Esophagus squamous epithelium (tissue), 5 donors: ENCODE data around the gene BAZ2B. TPM values are rescaled to one million over a fixed set of nuclear protein-coding genes. Genes with fewer than 3 reads are reported as not detected.

ENCODE experiments used
- DNase-seq: peaks from one replicate; lab custom pipeline; 2025; lab: John Stamatoyannopoulos, UW
- H3K27ac ChIP-seq, 4 donors: fragments of 200-600 bp; sonication (generic); one replicate each; pipeline ENCODE4 v1.5.1; 2016 to 2019; ENCODE audit warnings: mild to moderate bottlenecking in 1 of 4
- H3K27me3 ChIP-seq, 4 donors: fragments of 200-600 bp; sonication (generic); 1 replicate in 3 of 4; 2 replicates in 1 of 4; pipeline versions ENCODE4 v1.5.1 to v1.6.0; 2017 to 2021; ENCODE audit warnings: antibody characterized with exemption in 1 of 4
- H3K36me3 ChIP-seq, 3 donors: fragments of 200-600 bp; sonication (generic); one replicate each; pipeline ENCODE4 v1.5.1; 2016 to 2019
- H3K4me1 ChIP-seq, 3 donors: fragments of 200-600 bp; sonication (generic); one replicate each; pipeline ENCODE4 v1.5.1; 2017 to 2019
- H3K4me3 ChIP-seq, 4 donors: fragments of 200-600 bp; sonication (generic); 1 replicate in 3 of 4; 2 replicates in 1 of 4; pipeline ENCODE4 v1.5.1; 2016 to 2019; ENCODE audit warnings: mild to moderate bottlenecking in 2 of 4, moderate library complexity in 1 of 4
- H3K9me3 ChIP-seq, 3 donors: fragments of 200-600 bp; sonication (generic); one replicate each; pipeline ENCODE4 v1.5.1; 2016 to 2019
- POLR2A ChIP-seq, 4 donors: fragments of 450-650 bp; IDR thresholded peaks; one replicate each; pipeline ENCODE4 v1.6.1; 2017; ENCODE audit warnings: antibody characterized with exemption in 4 of 4, mild to moderate bottlenecking in 4 of 4, moderate library complexity in 3 of 4
- WGBS, 2 donors: methylation state at CpG; one replicate each; pipeline ENCODE4 v1.1.5; 2018; 5-methylcytosine and 5-hydroxymethylcytosine counted together
- intact Hi-C: fragments of 100-400 bp; cut with DNase I; formaldehyde crosslinking; loops from one replicate; pipeline ENCODE4 v1.15.0; 2022
- total RNA-seq, 4 donors: library from RNA; depleted of rRNA; stranded (reverse); fragments of >200 nt; gene quantifications; one replicate each; pipeline ENCODE4 v1.1.0, GENCODE V29; 2016
- TF ChIP-seq, protein P1 (sequence below), 6 experiments: fragments of 450-650 bp in 4 of 6; fragments of 200-600 bp in 2 of 6; sonication (generic) in 2 of 6; IDR thresholded peaks; one replicate each; pipeline ENCODE4 v1.5.1; 2016 to 2019; ENCODE audit warnings: antibody characterized with exemption in 6 of 6, mild to moderate bottlenecking in 4 of 6, moderate library complexity in 4 of 6
- donor health status: DM: yes; HTN: yes; CAD: no.

Gene BAZ2B
- total RNA-seq, 4 donors from 2014 or later: 41.6 to 94.6 (median 54.1) TPM

DNA sequence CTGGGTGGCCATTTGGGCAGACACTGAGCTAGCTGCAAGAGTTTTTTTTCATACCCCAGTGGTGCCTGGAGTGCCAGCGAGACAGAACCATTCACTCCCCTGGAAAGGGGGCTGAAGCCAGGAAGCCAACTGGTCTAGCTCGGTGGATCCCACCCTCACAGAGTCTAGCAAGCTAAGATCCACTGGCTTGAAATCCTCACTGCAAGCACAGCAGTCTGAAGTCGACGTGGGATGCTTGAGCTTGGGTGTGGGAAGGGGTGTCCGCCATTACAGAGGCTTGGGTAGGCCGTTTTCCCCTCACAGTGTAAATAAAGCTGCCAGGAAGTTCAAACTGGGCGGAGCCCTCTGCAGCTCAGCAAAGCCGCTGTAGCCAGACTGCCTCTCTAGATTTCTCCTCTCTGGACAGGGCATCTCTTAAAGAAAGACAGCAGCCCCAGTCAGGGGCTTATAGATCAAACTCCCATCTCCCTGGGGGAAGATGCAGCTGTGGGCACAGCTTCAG, 260.2 kb downstream of the BAZ2B start:
- TF ChIP-seq, protein P1, sequence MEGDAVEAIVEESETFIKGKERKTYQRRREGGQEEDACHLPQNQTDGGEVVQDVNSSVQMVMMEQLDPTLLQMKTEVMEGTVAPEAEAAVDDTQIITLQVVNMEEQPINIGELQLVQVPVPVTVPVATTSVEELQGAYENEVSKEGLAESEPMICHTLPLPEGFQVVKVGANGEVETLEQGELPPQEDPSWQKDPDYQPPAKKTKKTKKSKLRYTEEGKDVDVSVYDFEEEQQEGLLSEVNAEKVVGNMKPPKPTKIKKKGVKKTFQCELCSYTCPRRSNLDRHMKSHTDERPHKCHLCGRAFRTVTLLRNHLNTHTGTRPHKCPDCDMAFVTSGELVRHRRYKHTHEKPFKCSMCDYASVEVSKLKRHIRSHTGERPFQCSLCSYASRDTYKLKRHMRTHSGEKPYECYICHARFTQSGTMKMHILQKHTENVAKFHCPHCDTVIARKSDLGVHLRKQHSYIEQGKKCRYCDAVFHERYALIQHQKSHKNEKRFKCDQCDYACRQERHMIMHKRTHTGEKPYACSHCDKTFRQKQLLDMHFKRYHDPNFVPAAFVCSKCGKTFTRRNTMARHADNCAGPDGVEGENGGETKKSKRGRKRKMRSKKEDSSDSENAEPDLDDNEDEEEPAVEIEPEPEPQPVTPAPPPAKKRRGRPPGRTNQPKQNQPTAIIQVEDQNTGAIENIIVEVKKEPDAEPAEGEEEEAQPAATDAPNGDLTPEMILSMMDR (IDR thresholded peaks at IDR 0.05): no peak
- TF ChIP-seq POLR2A (IDR thresholded peaks at IDR 0.05): no peak
- intact Hi-C loops: no loop called here
- Histone ChIP-seq H3K4me3 (no peak overlapping the region), H3K36me3 (peaks cover 0 to 73% (median 0%) of the 10 kb centered on the region in 3 donors), H3K27ac (no peak overlapping the region), H3K4me1 (no peaks in the 10 kb centered on the region), H3K9me3 (peaks cover 0 to 5% (median 0%) of the 10 kb centered on the region in 3 donors), H3K27me3 (no peaks in the 10 kb centered on the region)
- 93 to 100% methylated on average over 3 of the region's 8 CpGs for WGBS, 2 donors
- no peak for DNase-seq

DNA sequence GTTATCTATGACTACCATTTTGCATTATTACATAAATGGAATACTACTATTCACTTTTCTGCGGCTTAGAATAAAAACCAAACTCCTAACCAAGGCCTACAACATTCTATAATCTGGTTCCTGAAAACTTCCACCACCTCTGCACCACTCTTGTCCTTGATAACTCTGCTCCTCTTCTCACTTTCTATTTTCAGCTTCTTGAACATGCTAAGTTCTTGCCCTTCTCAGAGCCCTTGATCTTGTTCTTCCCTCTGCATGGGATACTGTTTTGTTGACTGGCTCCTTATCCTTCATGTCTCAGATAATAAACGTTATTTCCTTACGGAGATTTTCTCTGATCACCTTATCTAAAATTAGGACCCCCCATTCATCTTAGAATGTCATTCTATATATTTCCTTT, 264.4 kb downstream of the BAZ2B start:
- Histone ChIP-seq H3K27ac (no peak overlapping the region), H3K4me1 (no peaks in the 10 kb centered on the region), H3K4me3 (no peak overlapping the region), H3K27me3 (no peaks in the 10 kb centered on the region), H3K36me3 (peaks cover 0 to 76% (median 6%) of the 10 kb centered on the region in 3 donors), H3K9me3 (no peaks in the 10 kb centered on the region)
- intact Hi-C loops: no loop called here
- TF ChIP-seq POLR2A (IDR thresholded peaks at IDR 0.05): no peak
- TF ChIP-seq, protein P1 (IDR thresholded peaks at IDR 0.05): no peak
- no peak for DNase-seq
- 82 to 95% methylated on average over 3 of the region's 3 CpGs for WGBS, 2 donors

DNA sequence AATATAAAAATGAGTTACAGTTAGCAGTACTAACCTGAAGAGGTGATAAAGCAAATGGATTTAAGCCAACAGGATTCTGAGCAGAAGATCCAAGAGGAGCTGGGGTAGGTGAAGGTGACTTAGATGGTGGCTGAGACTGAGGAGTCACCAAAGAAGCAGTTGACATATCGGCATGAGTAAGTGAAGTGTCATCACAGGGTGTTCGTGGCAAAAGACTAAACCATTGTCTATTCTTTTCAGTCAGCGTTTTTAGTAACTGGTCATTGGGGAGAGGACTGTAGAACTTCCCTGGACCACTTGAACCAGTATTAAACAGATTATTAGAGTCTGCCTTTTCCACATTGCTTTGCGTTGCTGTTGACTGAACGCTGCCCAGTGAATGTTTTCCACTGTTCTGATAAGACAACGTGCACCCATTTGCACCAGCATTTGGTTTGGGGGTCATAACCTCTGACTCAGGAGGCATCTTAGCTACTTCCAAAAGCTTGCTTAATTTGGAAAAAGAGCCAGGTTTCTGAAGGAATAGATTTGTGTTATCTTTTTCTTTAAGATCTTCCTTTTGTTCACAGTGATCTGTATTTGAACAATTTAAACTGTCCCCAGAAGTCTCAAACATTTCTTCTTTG, 266.6 kb downstream of the BAZ2B start:
- DNase-seq: no peak
- intact Hi-C loops: no loop called here
- Histone ChIP-seq H3K27me3 (no peaks in the 10 kb centered on the region), H3K27ac (no peak overlapping the region), H3K9me3 (no peaks in the 10 kb centered on the region), H3K36me3 (peaks cover 0 to 74% (median 7%) of the 10 kb centered on the region in 3 donors), H3K4me3 (no peak overlapping the region), H3K4me1 (no peaks in the 10 kb centered on the region)
- TF ChIP-seq, protein P1 (IDR thresholded peaks at IDR 0.05): no peak
- no peak for TF ChIP-seq POLR2A (IDR thresholded peaks at IDR 0.05)
- 79 to 87% methylated on average over 6 of the region's 6 CpGs for WGBS, 2 donors

DNA sequence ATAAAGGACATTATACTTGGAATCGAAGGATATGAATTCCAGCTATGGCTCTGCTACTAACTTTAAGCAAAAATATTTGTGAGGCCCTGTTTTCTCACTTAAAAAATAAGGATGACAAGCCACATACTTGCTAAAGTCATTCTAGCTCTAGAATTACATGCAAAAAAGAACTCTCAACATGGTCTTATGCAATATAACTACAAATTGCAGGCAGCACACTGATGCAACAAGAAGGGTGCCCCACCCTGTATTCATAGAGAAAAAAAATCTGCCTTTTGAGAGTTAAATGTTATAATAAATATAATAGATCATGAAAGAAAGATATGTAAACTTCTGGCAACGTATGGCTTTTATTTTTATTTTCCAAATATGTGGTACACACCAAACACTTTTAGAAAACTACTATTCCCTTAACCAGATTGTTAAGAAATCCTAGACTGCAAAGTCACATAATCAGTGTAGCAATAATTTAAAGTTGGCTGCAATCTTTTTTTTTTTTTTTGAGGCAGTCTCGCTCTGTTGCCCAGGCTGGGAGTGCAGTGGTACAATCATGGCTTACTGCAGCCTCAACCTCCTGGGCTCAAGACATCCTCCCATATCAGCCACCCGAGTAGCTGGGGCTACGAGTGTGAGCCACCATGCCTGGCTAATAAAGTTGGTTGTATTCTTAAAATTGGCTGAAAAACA, 289.6 kb downstream of the BAZ2B start:
- WGBS, 2 donors: 67 to 83% methylated on average over 5 of the region's 5 CpGs
- Histone ChIP-seq H3K36me3 (peaks cover 0 to 74% (median 7%) of the 10 kb centered on the region in 3 donors), H3K4me3 (no peak overlapping the region), H3K9me3 (no peaks in the 10 kb centered on the region), H3K27me3 (no peaks in the 10 kb centered on the region), H3K4me1 (no peaks in the 10 kb centered on the region), H3K27ac (no peak overlapping the region)
- no peak for DNase-seq
- no peak for TF ChIP-seq POLR2A (IDR thresholded peaks at IDR 0.05)
- TF ChIP-seq, protein P1 (IDR thresholded peaks at IDR 0.05): no peak
- intact Hi-C loops: no loop called here

DNA sequence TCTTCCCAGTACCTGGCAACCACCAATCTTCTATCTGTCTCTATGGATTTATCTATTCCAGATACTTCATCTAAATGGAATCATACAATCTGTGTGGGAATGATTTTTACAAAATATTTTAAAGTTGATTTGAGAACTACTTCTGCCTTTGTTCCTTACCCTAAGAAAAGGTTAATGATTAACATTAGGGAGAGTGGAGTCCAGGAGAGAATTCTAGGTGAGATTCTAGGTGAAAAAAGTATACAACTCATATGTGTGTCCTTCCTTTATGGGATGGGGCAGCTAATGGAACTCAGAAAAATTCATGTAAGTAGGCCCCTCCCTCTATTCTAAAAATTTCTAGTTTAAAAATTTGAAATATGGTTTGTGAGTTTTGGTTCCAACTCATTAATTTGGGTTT, 293.9 kb downstream of the BAZ2B start:
- intact Hi-C loops: no loop called here
- no peaks in the 10 kb centered on the region for H3K4me1 ChIP-seq
- H3K9me3 ChIP-seq: no peaks in the 10 kb centered on the region
- no peaks in the 10 kb centered on the region for H3K27me3 ChIP-seq
- no peak for DNase-seq
- H3K4me3 ChIP-seq: no peak overlapping the region
- peaks cover 0 to 79% (median 5%) of the 10 kb centered on the region in 3 donors for H3K36me3 ChIP-seq
- TF ChIP-seq, protein P1 (IDR thresholded peaks at IDR 0.05): no peak
- no peak for TF ChIP-seq POLR2A (IDR thresholded peaks at IDR 0.05)
- H3K27ac ChIP-seq: no peak overlapping the region
